Large intestine (tissue), 3 donors: ENCODE results near the gene NR6A1. TPM values are rescaled to one million over a fixed set of nuclear protein-coding genes. Genes with fewer than 3 reads are reported as not detected.
"Not testable (repeated sequence)": the region's sequence is repeated elsewhere in the genome, so short reads cannot be mapped to it uniquely, and the experiment has no call there.

Source experiments
- DNase-seq, 2 donors: peaks; one replicate each; pipeline versions ENCODE4 v3.0.0 to v3.0.0-alpha.2; 2013
- H3K27ac ChIP-seq: one replicate; pipeline ENCODE4 v1.5.1; 2013; ENCODE audit warnings: low read length
- H3K27me3 ChIP-seq: 2 replicates; pipeline ENCODE4 v1.6.1; 2013; ENCODE audit warnings: low read length; ENCODE audit not compliant: control insufficient read depth, insufficient read depth
- H3K36me3 ChIP-seq: 2 replicates; pipeline ENCODE4 v1.6.1; 2013; ENCODE audit warnings: low read length; ENCODE audit not compliant: control insufficient read depth, insufficient read depth
- H3K4me1 ChIP-seq: one replicate; pipeline ENCODE4 v1.6.1; 2013; ENCODE audit warnings: low read length; ENCODE audit not compliant: control insufficient read depth, insufficient read depth
- H3K4me3 ChIP-seq: one replicate; pipeline ENCODE4 v1.5.1; 2013; ENCODE audit warnings: low read length
- H3K9me3 ChIP-seq: one replicate; pipeline ENCODE4 v1.6.1; 2013; ENCODE audit warnings: mild to moderate bottlenecking, low read depth, low read length, moderate library complexity; ENCODE audit not compliant: control insufficient read depth
- WGBS: methylation state at CpG from one replicate; pipeline ENCODE4 v1.1.5; 2013; ENCODE audit warnings: low lambda C conversion rate; ENCODE audit not compliant: insufficient coverage; 5-methylcytosine and 5-hydroxymethylcytosine counted together
- polyA plus RNA-seq: library from polyadenylated mRNA; unstranded; fragments of 120-200 nt; gene quantifications from one replicate; pipeline ENCODE4 v1.2.1, GENCODE V29; 2013

Gene NR6A1
- polyA plus RNA-seq, 1 donor = 5.0 TPM

- 37% methylated on average over 3 of the region's 12 CpGs for WGBS
- peaks cover 15% of the 10 kb centered on the region for H3K4me1 ChIP-seq
- DNase-seq = no peak
- peaks cover 34% of the 10 kb centered on the region for H3K27me3 ChIP-seq
- H3K4me3 ChIP-seq = peak overlapping the region; percentile 27
- no peak overlapping the region for H3K27ac ChIP-seq
- no peaks in the 10 kb centered on the region for H3K9me3 ChIP-seq
- H3K36me3 ChIP-seq = no peaks in the 10 kb centered on the region
Measured at GRCh38 chr9:124776618-124776953, 5.5 kb upstream of the NR6A1 start.

GRCh38 chr9:124774129-124774978 is 3.2 kb upstream of the NR6A1 start:
- 100% methylated on average over 1 of the region's 15 CpGs for WGBS
- peaks cover 8% of the 10 kb centered on the region for H3K4me1 ChIP-seq
- peak; percentile 64 to 70 for DNase-seq
- H3K27ac ChIP-seq = no peak overlapping the region
- no peaks in the 10 kb centered on the region for H3K9me3 ChIP-seq
- peaks cover 39% of the 10 kb centered on the region for H3K27me3 ChIP-seq
- no peaks in the 10 kb centered on the region for H3K36me3 ChIP-seq
- H3K4me3 ChIP-seq = no peak overlapping the region

- WGBS = no CpG with 5 or more reads among the region's 1 CpG
- Histone ChIP-seq H3K4me3 (no peak overlapping the region), H3K27me3 (peaks cover 37% of the 10 kb centered on the region), H3K4me1 (peaks cover 8% of the 10 kb centered on the region), H3K27ac (no peak overlapping the region), H3K36me3 (no peaks in the 10 kb centered on the region), H3K9me3 (no peaks in the 10 kb centered on the region)
- DNase-seq = no peak
Measured at GRCh38 chr9:124773473-124774128, 2.5 kb upstream of the NR6A1 start.

- not testable (repeated sequence) for H3K9me3 ChIP-seq, H3K4me1 ChIP-seq, H3K36me3 ChIP-seq, DNase-seq, H3K27ac ChIP-seq, H3K4me3 ChIP-seq
- peaks cover 34% of the 10 kb centered on the region for H3K27me3 ChIP-seq
- 60% methylated on average over 1 of the region's 15 CpGs for WGBS
Measured at GRCh38 chr9:124772877-124773276, 1.8 kb upstream of the NR6A1 start.

GRCh38 chr9:124771867-124772679 is 962 bp upstream of the NR6A1 start:
- H3K27me3 ChIP-seq = peaks cover 29% of the 10 kb centered on the region
- H3K9me3 ChIP-seq = no peaks in the 10 kb centered on the region
- DNase-seq = peak; percentile 48 to 73
- H3K4me3 ChIP-seq = peak overlapping the region; percentile 65
- no peaks in the 10 kb centered on the region for H3K36me3 ChIP-seq
- H3K4me1 ChIP-seq = peaks cover 4% of the 10 kb centered on the region
- WGBS = no CpG with 5 or more reads among the region's 39 CpGs
- peak overlapping the region; percentile 27 for H3K27ac ChIP-seq

GRCh38 chr9:124770359-124771020 is 621 bp downstream of the NR6A1 start:
- no CpG with 5 or more reads among the region's 43 CpGs for WGBS
- Histone ChIP-seq H3K4me3 (peak overlapping the region; percentile 74), H3K27ac (peak overlapping the region; percentile 83), H3K27me3 (peaks cover 16% of the 10 kb centered on the region), H3K4me1 (no peaks in the 10 kb centered on the region), H3K36me3 (no peaks in the 10 kb centered on the region), H3K9me3 (no peaks in the 10 kb centered on the region)
- peak; percentile 33 to 65 for DNase-seq

GRCh38 chr9:124769549-124770358 is 1.4 kb downstream of the NR6A1 start:
- Histone ChIP-seq H3K4me1 (no peaks in the 10 kb centered on the region), H3K27me3 (peaks cover 14% of the 10 kb centered on the region), H3K27ac (peak overlapping the region; percentile 83), H3K9me3 (no peaks in the 10 kb centered on the region), H3K36me3 (no peaks in the 10 kb centered on the region), H3K4me3 (peak overlapping the region; percentile 74)
- 0% methylated on average over 3 of the region's 56 CpGs for WGBS
- peak; percentile 57 to 85 for DNase-seq

- Histone ChIP-seq H3K4me1 (no peaks in the 10 kb centered on the region), H3K36me3 (no peaks in the 10 kb centered on the region), H3K9me3 (no peaks in the 10 kb centered on the region), H3K4me3 (peak overlapping the region; percentile 74), H3K27ac (peak overlapping the region; percentile 83), H3K27me3 (peaks cover 14% of the 10 kb centered on the region)
- whole genome bisulfite sequencing = 20% methylated on average over 1 of the region's 11 CpGs
- peak in 1 of 2 donors; percentile 28 for DNase-seq
Measured at GRCh38 chr9:124768750-124769548, 2.2 kb downstream of the NR6A1 start.

GRCh38 chr9:124768334-124768733 is 2.8 kb downstream of the NR6A1 start:
- Histone ChIP-seq H3K27me3 (peaks cover 14% of the 10 kb centered on the region), H3K4me3 (peak overlapping the region; percentile 16)
- 63% methylated on average over 1 of the region's 3 CpGs for WGBS

More at GRCh38 chr9:124768334-124768733, 2.8 kb downstream of the NR6A1 start:
- no peaks in the 10 kb centered on the region for H3K36me3 ChIP-seq
- no peak overlapping the region for H3K27ac ChIP-seq
- H3K9me3 ChIP-seq = no peaks in the 10 kb centered on the region
- H3K4me1 ChIP-seq = no peaks in the 10 kb centered on the region
- DNase-seq = no peak
